Loucy (cell line): ENCODE measurements around the gene PLEKHA5.

Experiments used
- H2AFZ ChIP-seq: fragments of 200-600 bp; sonication (generic); 2 replicates; pipeline ENCODE4 v1.6.0; 2016; ENCODE audit warnings: antibody characterized with exemption, mild to moderate bottlenecking, low read length, moderate library complexity
- H3F3A ChIP-seq: fragments of 200-600 bp; 2 replicates; pipeline ENCODE4 v1.6.0; 2016; ENCODE audit warnings: antibody characterized with exemption, low read depth, mild to moderate bottlenecking
- H3K27me3 ChIP-seq: fragments of 200-600 bp; sonication (generic); 2 replicates; pipeline ENCODE4 v1.6.1; 2014; ENCODE audit warnings: low read length, mild to moderate bottlenecking; ENCODE audit not compliant: insufficient read depth, poor library complexity, severe bottlenecking
- H3K36me3 ChIP-seq: fragments of 200-600 bp; sonication (generic); 2 replicates; pipeline ENCODE4 v1.6.1; 2016; ENCODE audit warnings: low read length; ENCODE audit not compliant: insufficient read depth
- H3K4me1 ChIP-seq: fragments of 200-600 bp; sonication (generic); 2 replicates; pipeline ENCODE4 v1.5.1; 2014; ENCODE audit warnings: low read length, mild to moderate bottlenecking; ENCODE audit not compliant: insufficient read depth, poor library complexity, severe bottlenecking
- H3K4me2 ChIP-seq: fragments of 200-600 bp; sonication (generic); 2 replicates; pipeline ENCODE4 v1.6.0; 2014; ENCODE audit warnings: antibody characterized with exemption, low read length, low read depth, mild to moderate bottlenecking; ENCODE audit not compliant: poor library complexity, severe bottlenecking
- H3K4me3 ChIP-seq: fragments of 200-600 bp; sonication (generic); 2 replicates; pipeline ENCODE4 v1.5.1; 2014; ENCODE audit warnings: low read length, mild to moderate bottlenecking, mixed read lengths; ENCODE audit not compliant: poor library complexity, severe bottlenecking
- H3K79me2 ChIP-seq: fragments of 200-600 bp; sonication (generic); 2 replicates; pipeline ENCODE4 v1.6.1; 2014; ENCODE audit warnings: low read length; ENCODE audit not compliant: insufficient read depth
- H3K9ac ChIP-seq: fragments of 200-600 bp; sonication (generic); 2 replicates; pipeline ENCODE4 v1.6.0; 2014; ENCODE audit warnings: mild to moderate bottlenecking, low read depth, low read length, moderate library complexity; ENCODE audit not compliant: poor library complexity, severe bottlenecking
- H3K9me2 ChIP-seq: fragments of 200-600 bp; sonication (generic); replicated peaks from 2 replicates; pipeline ENCODE4 v1.6.1; 2016; ENCODE audit warnings: low read depth, low read length, mixed read lengths
- H3K9me3 ChIP-seq: fragments of 200-600 bp; sonication (generic); 2 replicates; pipeline ENCODE4 v1.6.1; 2014; ENCODE audit warnings: mild to moderate bottlenecking, antibody characterized with exemption, low read length, low read depth; ENCODE audit not compliant: insufficient read depth
- H4K20me1 ChIP-seq: fragments of 200-600 bp; sonication (generic); 2 replicates; pipeline ENCODE4 v1.6.0; 2014; ENCODE audit warnings: antibody characterized with exemption, low read length, mild to moderate bottlenecking; ENCODE audit not compliant: insufficient read depth, poor library complexity, severe bottlenecking
- EZH2phosphoT487 ChIP-seq: fragments of 200-600 bp; IDR thresholded peaks from 2 replicates; pipeline ENCODE4 v1.6.1; 2018; ENCODE audit warnings: antibody characterized with exemption, mild to moderate bottlenecking, moderate library complexity, borderline replicate concordance
- TF ChIP-seq, protein P1 (sequence below): fragments of 200-600 bp; sonication (generic); conservative IDR thresholded peaks from 2 replicates; pipeline ENCODE4 v1.5.1; 2014; ENCODE audit warnings: mild to moderate bottlenecking, antibody characterized with exemption, low read length

PLEKHA5 gene

DNA sequence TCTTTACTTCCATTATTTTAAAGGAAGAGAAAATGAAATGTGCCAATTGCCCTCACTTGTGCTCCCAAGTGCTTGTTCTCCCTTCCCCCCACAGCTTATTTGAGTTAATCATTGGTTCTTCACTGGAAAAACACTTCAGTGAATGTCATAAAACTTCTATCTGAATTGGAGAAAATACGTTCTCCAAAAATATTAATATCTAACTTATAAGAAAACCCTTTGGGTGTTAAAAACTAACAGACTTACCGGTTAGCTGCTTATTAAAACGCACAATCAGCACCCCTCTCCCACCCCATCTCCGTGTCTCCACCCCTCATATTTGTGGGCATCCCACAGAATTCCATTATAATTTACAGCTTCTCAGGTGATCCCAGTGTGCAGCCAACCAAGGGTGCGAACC is 31.7 kb downstream of the PLEKHA5 start:
- Histone ChIP-seq H2AFZ (no peak overlapping the region), H3K9me3 (no peaks in the 10 kb centered on the region), H3K4me2 (no peak overlapping the region), H3F3A (no peaks in the 10 kb centered on the region), H3K9ac (no peak overlapping the region), H3K27me3 (no peaks in the 10 kb centered on the region), H3K36me3 (no peaks in the 10 kb centered on the region), H3K79me2 (no peaks in the 10 kb centered on the region), H3K9me2 (no peaks in the 10 kb centered on the region), H4K20me1 (no peaks in the 10 kb centered on the region), H3K4me1 (no peaks in the 10 kb centered on the region), H3K4me3 (no peak overlapping the region)
- TF ChIP-seq, protein P1, sequence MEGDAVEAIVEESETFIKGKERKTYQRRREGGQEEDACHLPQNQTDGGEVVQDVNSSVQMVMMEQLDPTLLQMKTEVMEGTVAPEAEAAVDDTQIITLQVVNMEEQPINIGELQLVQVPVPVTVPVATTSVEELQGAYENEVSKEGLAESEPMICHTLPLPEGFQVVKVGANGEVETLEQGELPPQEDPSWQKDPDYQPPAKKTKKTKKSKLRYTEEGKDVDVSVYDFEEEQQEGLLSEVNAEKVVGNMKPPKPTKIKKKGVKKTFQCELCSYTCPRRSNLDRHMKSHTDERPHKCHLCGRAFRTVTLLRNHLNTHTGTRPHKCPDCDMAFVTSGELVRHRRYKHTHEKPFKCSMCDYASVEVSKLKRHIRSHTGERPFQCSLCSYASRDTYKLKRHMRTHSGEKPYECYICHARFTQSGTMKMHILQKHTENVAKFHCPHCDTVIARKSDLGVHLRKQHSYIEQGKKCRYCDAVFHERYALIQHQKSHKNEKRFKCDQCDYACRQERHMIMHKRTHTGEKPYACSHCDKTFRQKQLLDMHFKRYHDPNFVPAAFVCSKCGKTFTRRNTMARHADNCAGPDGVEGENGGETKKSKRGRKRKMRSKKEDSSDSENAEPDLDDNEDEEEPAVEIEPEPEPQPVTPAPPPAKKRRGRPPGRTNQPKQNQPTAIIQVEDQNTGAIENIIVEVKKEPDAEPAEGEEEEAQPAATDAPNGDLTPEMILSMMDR = no peak
- TF ChIP-seq EZH2phosphoT487 = no peak

DNA sequence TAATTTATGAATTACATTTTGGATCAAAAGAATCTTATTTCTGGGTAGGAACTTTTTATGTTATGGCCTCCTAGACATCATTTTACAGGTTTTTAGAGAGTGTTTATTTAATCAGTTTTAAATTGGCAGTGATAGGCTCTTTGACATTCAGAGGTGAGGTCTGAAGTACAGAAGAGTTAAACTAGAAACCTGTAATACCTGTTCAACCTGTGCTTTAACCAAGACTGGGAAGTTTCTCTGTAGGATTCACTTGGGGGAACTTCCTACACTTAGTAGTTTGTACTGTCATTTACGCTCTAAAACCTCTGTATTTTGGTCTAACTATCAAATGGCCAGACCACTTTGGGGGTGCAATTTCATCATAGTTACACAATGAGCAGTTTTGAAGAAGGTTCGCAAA is 35.9 kb downstream of the PLEKHA5 start:
- Histone ChIP-seq H3K27me3 (no peaks in the 10 kb centered on the region), H3K4me3 (no peak overlapping the region), H3K36me3 (no peaks in the 10 kb centered on the region), H3K9me2 (no peaks in the 10 kb centered on the region), H4K20me1 (no peaks in the 10 kb centered on the region), H3K9me3 (no peaks in the 10 kb centered on the region), H3K9ac (no peak overlapping the region), H3F3A (no peaks in the 10 kb centered on the region), H3K79me2 (no peaks in the 10 kb centered on the region; the same call in 1 of the 2 replicates), H3K4me2 (no peak overlapping the region), H3K4me1 (no peaks in the 10 kb centered on the region), H2AFZ (no peak overlapping the region)
- TF ChIP-seq, protein P1 = no peak
- TF ChIP-seq EZH2phosphoT487 = no peak

- Histone ChIP-seq H3K79me2 (no peaks in the 10 kb centered on the region; the same call in 1 of the 2 replicates), H4K20me1 (no peaks in the 10 kb centered on the region), H3K9me3 (no peaks in the 10 kb centered on the region), H3K4me1 (no peaks in the 10 kb centered on the region), H3K4me3 (no peak overlapping the region), H3K9me2 (no peaks in the 10 kb centered on the region), H3K27me3 (no peaks in the 10 kb centered on the region), H3K36me3 (no peaks in the 10 kb centered on the region), H3K4me2 (no peak overlapping the region), H3F3A (no peaks in the 10 kb centered on the region), H3K9ac (no peak overlapping the region), H2AFZ (no peak overlapping the region)
- TF ChIP-seq EZH2phosphoT487 = no peak
- TF ChIP-seq, protein P1 = no peak
Measured at GRCh38 chr12:19166387-19166786, 36.9 kb downstream of the PLEKHA5 start.
